ENCODE data around the gene FAM193B. TPM values are rescaled to one million over a fixed set of nuclear protein-coding genes. Genes with fewer than 3 reads are reported as not detected.

FAM193B gene
- total RNA-seq, 1 donor from 2014 or later = 69.0 TPM

GRCh38 chr5:177539411-177539810, 15.0 kb downstream of the FAM193B start:
- DNase-seq (ENCODE audit: low spot score) (no peak), ATAC-seq (no peak)

- ATAC-seq (no peak), DNase-seq (ENCODE audit: low spot score) (no peak)
Observed at GRCh38 chr5:177538876-177539275, 15.5 kb downstream of the FAM193B start.

GRCh38 chr5:177537389-177538361, 16.7 kb downstream of the FAM193B start:
- no peak for DNase-seq (ENCODE audit: low spot score)
- no peak for ATAC-seq

DNA sequence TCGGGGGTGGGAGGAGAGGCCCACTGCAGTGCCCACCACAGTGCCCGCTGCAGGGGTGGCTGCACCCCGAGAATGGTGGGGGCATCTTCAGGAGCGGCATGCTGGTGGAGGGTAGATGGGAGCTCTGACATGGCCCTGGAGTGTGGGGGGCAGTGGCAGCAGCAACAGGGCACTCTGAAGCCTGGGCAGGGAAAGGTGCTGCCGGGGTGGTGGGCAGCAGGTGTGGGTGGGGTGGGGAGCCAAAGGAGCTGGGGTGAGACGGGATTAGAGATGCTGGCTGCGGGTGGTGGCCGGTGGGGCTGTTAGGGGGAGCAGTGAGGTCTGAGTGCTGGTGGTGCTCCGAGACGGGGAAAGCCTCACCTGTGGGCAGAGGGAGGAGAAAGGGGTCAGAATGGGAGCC, 18.0 kb downstream of the FAM193B start:
- ATAC-seq = no peak
- no peak for DNase-seq (ENCODE audit: low spot score)

GRCh38 chr5:177535125-177535524, 19.2 kb downstream of the FAM193B start:
- ATAC-seq (peak; percentile 75), DNase-seq (ENCODE audit: low spot score) (no peak)

DNA sequence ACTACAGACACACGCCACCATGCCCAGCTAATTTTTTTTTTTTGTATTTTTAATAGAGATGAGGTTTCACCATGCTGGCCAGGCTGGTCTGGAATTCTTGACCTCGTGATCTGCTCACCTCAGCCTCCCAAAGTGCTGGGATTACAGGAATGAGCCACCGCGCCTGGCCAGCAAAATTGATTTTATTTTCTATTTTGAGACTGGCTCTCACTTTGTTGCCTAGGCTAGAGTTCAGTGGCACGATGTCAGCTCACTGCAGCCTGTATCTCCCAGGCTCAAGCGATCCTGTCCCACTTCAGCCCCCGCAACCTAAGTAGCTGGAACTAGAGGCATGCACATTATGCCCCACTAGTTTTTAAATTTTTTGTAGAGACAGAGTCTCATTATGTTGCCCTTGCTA, 19.9 kb downstream of the FAM193B start:
- peak; percentile 62 for DNase-seq (ENCODE audit: low spot score)
- peak; percentile 79 for ATAC-seq

- ATAC-seq (no peak), DNase-seq (ENCODE audit: low spot score) (no peak)
Observed at GRCh38 chr5:177531209-177531940, 23.0 kb downstream of the FAM193B start.

GRCh38 chr5:177530638-177531037, 23.7 kb downstream of the FAM193B start:
- ATAC-seq (no peak), DNase-seq (ENCODE audit: low spot score) (no peak)

GRCh38 chr5:177529247-177530203, 24.8 kb downstream of the FAM193B start:
- no peak for DNase-seq (ENCODE audit: low spot score)
- no peak for ATAC-seq

GRCh38 chr5:177528631-177529030, 25.7 kb downstream of the FAM193B start:
- ATAC-seq = no peak
- no peak for DNase-seq (ENCODE audit: low spot score)

GRCh38 chr5:177527595-177527994, 26.8 kb downstream of the FAM193B start:
- ATAC-seq = no peak
- DNase-seq (ENCODE audit: low spot score) = no peak

GRCh38 chr5:177526791-177527190, 27.6 kb downstream of the FAM193B start:
- ATAC-seq (no peak), DNase-seq (ENCODE audit: low spot score) (no peak)

GRCh38 chr5:177526191-177526590, 28.2 kb downstream of the FAM193B start:
- ATAC-seq = no peak
- no peak for DNase-seq (ENCODE audit: low spot score)

GRCh38 chr5:177524941-177525655, 29.3 kb downstream of the FAM193B start:
- no peak for ATAC-seq
- no peak for DNase-seq (ENCODE audit: low spot score)

- ATAC-seq (no peak), DNase-seq (ENCODE audit: low spot score) (no peak)
Observed at GRCh38 chr5:177524539-177524900, 29.8 kb downstream of the FAM193B start.

GRCh38 chr5:177523711-177524538, 30.4 kb downstream of the FAM193B start:
- ATAC-seq = no peak

DNA sequence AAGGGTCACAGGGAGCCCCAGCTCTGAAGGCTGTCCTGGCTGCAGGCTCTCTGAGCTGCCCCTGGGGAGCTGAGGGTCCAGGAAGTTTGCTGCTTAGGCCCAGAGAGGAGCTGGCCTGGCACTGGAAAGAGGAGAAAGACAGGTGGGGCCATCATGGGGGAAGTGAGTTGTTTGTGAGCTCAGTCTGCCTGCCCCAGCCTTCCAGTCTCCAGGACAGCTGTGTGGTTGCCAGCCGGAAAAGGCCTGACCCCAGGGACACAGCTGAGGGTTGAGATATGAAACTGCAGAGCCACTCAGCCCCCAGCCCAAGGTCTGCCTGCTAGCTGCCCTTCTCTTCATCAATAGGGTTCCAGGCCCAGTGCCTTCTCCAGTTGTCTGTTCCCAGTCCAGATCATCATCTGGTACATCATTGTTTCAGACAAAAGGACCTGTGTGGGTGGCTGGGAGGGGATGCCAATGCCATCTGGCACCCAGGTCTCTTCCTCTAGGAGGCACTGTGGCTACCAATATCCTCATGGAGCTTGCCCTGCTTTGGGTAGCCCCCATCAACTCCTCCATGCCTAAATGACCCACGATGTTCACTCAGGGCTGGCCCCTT, 33.3 kb downstream of the FAM193B start:
- ATAC-seq (no peak), DNase-seq (ENCODE audit: low spot score) (no peak)

More at GRCh38 chr5:177523711-177524538, 30.4 kb downstream of the FAM193B start:
- DNase-seq (ENCODE audit: low spot score) = no peak

- no peak for DNase-seq (ENCODE audit: low spot score)
- no peak for ATAC-seq
Observed at GRCh38 chr5:177520271-177520670, 34.1 kb downstream of the FAM193B start.

Data from left lobe of liver (tissue), 2 donors.